Heart left ventricle (tissue), 13 donors: ENCODE measurements around the gene ATXN7.

Source experiments
- CTCF ChIP-seq, 12 donors: fragments of 200-600 bp; sonication (generic) in 4 of 12; IDR thresholded peaks; one replicate each; pipeline versions ENCODE4 v1.5.0 to v1.8.0; 2018 to 2022; ENCODE audit warnings: antibody characterized with exemption in 12 of 12, mild to moderate bottlenecking in 5 of 12
- POLR2A ChIP-seq, 2 donors: fragments of 450-650 bp; IDR thresholded peaks; one replicate each; pipeline ENCODE4 v1.6.1; 2017; ENCODE audit warnings: antibody characterized with exemption in 2 of 2, mild to moderate bottlenecking in 2 of 2, moderate library complexity in 2 of 2
- donor health status: ischemic (EF 13 %, LVEDD 7.1; RV severe dilation, severe dysfunction).
- donor health status: DM: no; HTN: yes; CAD: no.
- donor health status: DM: no; HTN: no; CAD: no.
- donor health status: ischemic (EF 25% LVEDD 6.9; RV normal size, moderate dysfunction).
- donor health status: ischemic (EF 25% LVEDD 5.7; RV mildly dilated, moderate dysfunction).
- donor health status: ischemic (EF 35%, LVEDD 5.7; RV mildly dilated, moderate dysfunction).
- donor health status: nonischemic (EF 11% LVEDD 7.7; RV severe dilation, severe dysfunction).
- donor health status: DM: yes; HTN: yes; CAD: no.
- donor health status: PGD.
- donor health status: ischemic (EF 29% LVEDD 5.4; RV normal size, mild dysfunction).
- donor health status: nonischemic (EF 23%, LVEDD 6.1; RV moderate dilation, normal function).

- TF ChIP-seq CTCF (IDR thresholded peaks at IDR 0.05) (no peak), POLR2A (IDR thresholded peaks at IDR 0.05) (no peak)
These were observed 88.6 kb downstream of the ATXN7 start for GRCh38 chr3:63952248-63952594.
